Measurements from ENCODE around the gene ACVR1B.

The ACVR1B gene

GRCh38 chr12:51910691-51911090, 40.8 kb upstream of the ACVR1B start (continued):
- TF ChIP-seq ZNF426 (tag by site-specific recombination; IDR thresholded peaks at IDR 0.05) (no peak), ZNF514 (tag by site-specific recombination; IDR thresholded peaks at IDR 0.05) (no peak)

GRCh38 chr12:51911307-51911706, 40.2 kb upstream of the ACVR1B start:
- no peaks in the 10 kb centered on the region for H3K9me3 ChIP-seq (ENCODE audit: control insufficient read depth, insufficient read depth, low read depth, low read length)
- ChIA-PET CTCF (interaction anchor here (0.6 to 3.3 kb wide), 6 partner anchors 11 to 70 kb away, joined by 3 to 40 read pairs (median 4); partner anchors contain the start of gene ANKRD33), POLR2A (no interaction called here)
- peaks cover 0 to 10% of the 10 kb centered on the region in 2 experiments; a peak in 1 of 3 replicates for H3K36me3 ChIP-seq (ENCODE audit: control insufficient read depth in 2 of 2, insufficient read depth in 1 of 2, low read length in 2 of 2)
- H3K4me3 ChIP-seq (ENCODE audit: low read depth, low read length), result no peak overlapping the region
- TF ChIP-seq MZF1 (tag by site-specific recombination; IDR thresholded peaks at IDR 0.05; ENCODE audit: borderline replicate concordance) (no peak), BCL11B (tag by site-specific recombination; IDR thresholded peaks at IDR 0.05; ENCODE audit: low read depth) (no peak), ZNF658 (tag by site-specific recombination; IDR thresholded peaks at IDR 0.05) (no peak), ZNF664 (tag by site-specific recombination; IDR thresholded peaks at IDR 0.05) (no peak), ZNF350 (tag by site-specific recombination; IDR thresholded peaks at IDR 0.05) (no peak), ZIC2 (tag by site-specific recombination; IDR thresholded peaks at IDR 0.05) (no peak), ZNF174 (tag by site-specific recombination; IDR thresholded peaks at IDR 0.05) (no peak), GLI4 (tag by site-specific recombination; IDR thresholded peaks at IDR 0.05) (no peak), HOXC10 (CRISPR knock-in tag; IDR thresholded peaks at IDR 0.05) (no peak), ZNF558 (tag by site-specific recombination; IDR thresholded peaks at IDR 0.05) (no peak), ZNF514 (tag by site-specific recombination; IDR thresholded peaks at IDR 0.05) (no peak), ZNF114 (tag by site-specific recombination; IDR thresholded peaks at IDR 0.05) (no peak), ZNF169 (tag by site-specific recombination; IDR thresholded peaks at IDR 0.05) (no peak), ZNF837 (tag by site-specific recombination; IDR thresholded peaks at IDR 0.05) (no peak), ZNF202 (tag by site-specific recombination; IDR thresholded peaks at IDR 0.05; ENCODE audit: borderline replicate concordance) (no peak), ZNF660 (tag by site-specific recombination; IDR thresholded peaks at IDR 0.05) (no peak), RBAK (tag by site-specific recombination; IDR thresholded peaks at IDR 0.05) (no peak), ZNF221 (tag by site-specific recombination; IDR thresholded peaks at IDR 0.05; ENCODE audit: borderline replicate concordance) (no peak), KLF8 (tag by site-specific recombination; IDR thresholded peaks at IDR 0.05) (no peak)
- no peaks in the 10 kb centered on the region for H3K4me1 ChIP-seq (ENCODE audit: control insufficient read depth, insufficient read depth, low read length)
- no peak overlapping the region for H3K27ac ChIP-seq (ENCODE audit: extremely low read depth, low read depth, low read length)

GRCh38 chr12:51911788-51912711, 39.4 kb upstream of the ACVR1B start:
- no peaks in the 10 kb centered on the region for H3K9me3 ChIP-seq (ENCODE audit: control insufficient read depth, insufficient read depth, low read depth, low read length)
- TF ChIP-seq ZBTB8A (tag by site-specific recombination; IDR thresholded peaks at IDR 0.05), result no peak
- no peak for TF ChIP-seq ZBTB20 (tag by site-specific recombination; IDR thresholded peaks at IDR 0.05)
- peak; percentile 88 for TF ChIP-seq ZNF362 (tag by site-specific recombination; IDR thresholded peaks at IDR 0.05)
- no peak for TF ChIP-seq REPIN1 (tag by site-specific recombination; IDR thresholded peaks at IDR 0.05; ENCODE audit: low read depth)
- 0 out of 2 replicates have a peak, but pooled peaks have one; percentile 2 for TF ChIP-seq ZBTB44 (tag by site-specific recombination; IDR thresholded peaks at IDR 0.05)
- peak; percentile 50; the same call in 1 of the 2 replicates for TF ChIP-seq ZNF398 (tag by site-specific recombination; IDR thresholded peaks at IDR 0.05)
- TF ChIP-seq KLF1 (tag by site-specific recombination; IDR thresholded peaks at IDR 0.05), result peak; percentile 45
- TF ChIP-seq ATF2 (tag by site-specific recombination; IDR thresholded peaks at IDR 0.05; ENCODE audit: low read depth), result no peak

More at GRCh38 chr12:51911788-51912711, 39.4 kb upstream of the ACVR1B start:
- ChIA-PET POLR2A (interaction anchor here (0.5 kb wide), 1 partner anchor 13 kb away, joined by 3 read pairs; no protein-coding TSS in a partner anchor), CTCF (interaction anchor here (0.5 to 3.3 kb wide), 15 partner anchors 9 to 114 kb away, joined by 3 to 40 read pairs (median 4); partner anchors contain the start of gene ANKRD33)
- Histone ChIP-seq H3K36me3 (ENCODE audit: control insufficient read depth in 2 of 2, insufficient read depth in 1 of 2, low read length in 2 of 2) (peaks cover 0 to 10% of the 10 kb centered on the region in 2 experiments; a peak in 1 of 3 replicates), H3K4me3 (ENCODE audit: low read depth, low read length) (no peak overlapping the region; the same call in 1 of the 2 replicates), H3K4me1 (ENCODE audit: control insufficient read depth, insufficient read depth, low read length) (no peaks in the 10 kb centered on the region), H3K27ac (ENCODE audit: extremely low read depth, low read depth, low read length) (no peak overlapping the region)

All from HEK293 (cell line).